Spleen (tissue), 11 donors: ENCODE data around the gene RNASET2. TPM values are rescaled to one million over a fixed set of nuclear protein-coding genes. Genes with fewer than 3 reads are reported as not detected.

ENCODE experiments used
- DNase-seq: peaks from one replicate; pipeline ENCODE4 v3.0.0-alpha.2; 2020
- H3K27ac ChIP-seq, 8 donors: fragments of 200-600 bp; sonication (generic) in 7 of 8; 1 replicate in 4 of 8; 2 replicates in 4 of 8; pipeline versions ENCODE4 v1.5.0 to v1.8.0; 2016 to 2021; ENCODE audit warnings: inconsistent platforms in 4 of 8, mild to moderate bottlenecking in 4 of 8, moderate library complexity in 1 of 8
- H3K27me3 ChIP-seq, 7 donors: fragments of 200-600 bp; sonication (generic) in 6 of 7; replicated peaks in 1 of 7; 1 replicate in 4 of 7; 2 replicates in 3 of 7; pipeline versions ENCODE4 v1.5.0 to v1.8.0; 2016 to 2021; ENCODE audit warnings: inconsistent platforms in 3 of 7, mild to moderate bottlenecking in 1 of 7
- H3K36me3 ChIP-seq, 6 donors: fragments of 200-600 bp; sonication (generic) in 5 of 6; 1 replicate in 4 of 6; 2 replicates in 2 of 6; pipeline versions ENCODE4 v1.5.0 to v1.8.0; 2016 to 2021; ENCODE audit warnings: inconsistent platforms in 2 of 6
- H3K4me1 ChIP-seq, 6 donors: fragments of 200-600 bp; sonication (generic) in 5 of 6; 1 replicate in 3 of 6; 2 replicates in 3 of 6; pipeline versions ENCODE4 v1.5.0 to v1.8.0; 2016 to 2021; ENCODE audit warnings: inconsistent platforms in 3 of 6
- H3K4me3 ChIP-seq, 8 donors: fragments of 200-600 bp; sonication (generic) in 7 of 8; 1 replicate in 4 of 8; 2 replicates in 4 of 8; pipeline versions ENCODE4 v1.5.0 to v1.8.0; 2016 to 2021; ENCODE audit warnings: inconsistent platforms in 4 of 8, mild to moderate bottlenecking in 4 of 8, moderate library complexity in 2 of 8
- H3K9me3 ChIP-seq, 8 donors: fragments of 200-600 bp; sonication (generic) in 7 of 8; 1 replicate in 4 of 8; 2 replicates in 4 of 8; pipeline versions ENCODE4 v1.5.0 to v1.8.0; 2016 to 2021; ENCODE audit warnings: inconsistent platforms in 4 of 8
- POLR2A ChIP-seq, 3 donors: fragments of 450-650 bp; IDR thresholded peaks; one replicate each; pipeline ENCODE4 v1.5.1; 2017; ENCODE audit warnings: antibody characterized with exemption in 3 of 3, mild to moderate bottlenecking in 1 of 3
- POLR2AphosphoS5 ChIP-seq, 3 donors: sonication (generic); formaldehyde crosslinking; IDR thresholded peaks; one replicate each; pipeline ENCODE4 v1.5.1; 2017; ENCODE audit warnings: antibody characterized with exemption in 3 of 3
- WGBS, 5 donors: extraction: QIAGEN DNeasy Blood & Tissue Kit in 3 of 5; methylation state at CpG; one replicate each; pipeline versions ENCODE4 v1.1.5 to v1.1.7; 2013 to 2018; 5-methylcytosine and 5-hydroxymethylcytosine counted together
- intact Hi-C: fragments of 100-400 bp; cut with DNase I; formaldehyde crosslinking; loops from one replicate; pipeline ENCODE4 v1.15.0; 2023; ENCODE audit warnings: low total_unique reads
- polyA plus RNA-seq, 3 donors: library from polyadenylated mRNA; stranded (reverse); fragments of 200-250 nt; gene quantifications; one replicate each; pipeline ENCODE4 v1.2.1, GENCODE V29; 2013
- total RNA-seq, 7 donors: library from RNA; depleted of rRNA in 3 of 7; stranded (reverse); fragments of >200 nt in 3 of 7; fragmentation: NEBNext Ultra II Directional in 4 of 7; extraction: Animal tissue kit (Norgen Biotek cat#: 25700) in 4 of 7; gene quantifications; one replicate each; pipeline versions ENCODE4 v1.1.0 to v1.2.1, GENCODE V29; 2016 to 2021
- TF ChIP-seq, protein P1 (sequence below), 11 experiments: fragments of 200-600 bp in 7 of 11; fragments of 450-650 bp in 4 of 11; sonication (generic) in 4 of 11; IDR thresholded peaks in 8 of 11; conservative IDR thresholded peaks in 3 of 11; 1 replicate in 7 of 11; 2 replicates in 4 of 11; pipeline versions ENCODE4 v1.4.0 to v1.8.0; 2016 to 2021; ENCODE audit warnings: antibody characterized with exemption in 11 of 11, inconsistent platforms in 4 of 11, mild to moderate bottlenecking in 1 of 11
- donor health status: healthy with polysubstance abuse.
- donor health status: DM: no; HTN: no; CAD: no; lungs with moderate emphysema.
- donor health status: DM: no; HTN: no; CAD: no.
- donor health status: Bipolar disorder and iron deficiency.
- donor health status: healthy.
- donor health status: DM: no; HTN: no; CAD: no.
- donor health status: DM: yes; HTN: yes; CAD: no.

Gene RNASET2
- total and polyA plus RNA-seq, 10 donors = 242 to 676 (median 362) TPM

DNA sequence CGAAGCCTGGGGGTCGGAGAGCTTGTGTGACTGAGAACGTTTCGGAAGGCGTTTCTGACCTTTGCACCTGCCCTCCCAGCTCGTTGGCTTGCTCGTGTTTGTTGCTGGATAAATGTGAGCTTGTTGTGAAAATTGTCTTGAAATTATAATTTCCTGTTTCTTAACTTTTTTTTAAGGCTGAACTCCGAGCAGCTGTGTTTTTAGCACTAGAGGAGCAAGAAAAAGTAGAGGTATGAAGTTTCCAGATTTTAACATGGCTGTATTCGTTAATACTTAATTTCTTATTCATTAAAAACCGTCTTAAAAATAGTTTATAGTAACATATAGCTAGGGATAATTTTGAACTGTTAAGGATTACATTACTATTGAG is 43.5 kb upstream of the RNASET2 start:
- no peak for DNase-seq
- 4 to 5% (median 4%) methylated on average over 10 of the region's 10 CpGs for WGBS, 5 donors
- Histone ChIP-seq H3K4me1 (peaks cover 15 to 54% (median 30%) of the 10 kb centered on the region in 6 donors), H3K36me3 (peaks cover 0 to 26% (median 0%) of the 10 kb centered on the region in 6 donors), H3K27me3 (no peaks in the 10 kb centered on the region), H3K4me3 (peak overlapping the region; percentile 80 to 100 (median 96)), H3K9me3 (no peaks in the 10 kb centered on the region), H3K27ac (peak overlapping the region in 7 of 8 donors; percentile 77 to 91 (median 86))
- intact Hi-C loops = loop anchor here (5.0 kb wide), 1 partner anchor 142 kb away; no protein-coding TSS in a partner anchor
- no peak for TF ChIP-seq POLR2A (IDR thresholded peaks at IDR 0.05)
- TF ChIP-seq POLR2AphosphoS5 (IDR thresholded peaks at IDR 0.05) = no peak
- TF ChIP-seq, protein P1, sequence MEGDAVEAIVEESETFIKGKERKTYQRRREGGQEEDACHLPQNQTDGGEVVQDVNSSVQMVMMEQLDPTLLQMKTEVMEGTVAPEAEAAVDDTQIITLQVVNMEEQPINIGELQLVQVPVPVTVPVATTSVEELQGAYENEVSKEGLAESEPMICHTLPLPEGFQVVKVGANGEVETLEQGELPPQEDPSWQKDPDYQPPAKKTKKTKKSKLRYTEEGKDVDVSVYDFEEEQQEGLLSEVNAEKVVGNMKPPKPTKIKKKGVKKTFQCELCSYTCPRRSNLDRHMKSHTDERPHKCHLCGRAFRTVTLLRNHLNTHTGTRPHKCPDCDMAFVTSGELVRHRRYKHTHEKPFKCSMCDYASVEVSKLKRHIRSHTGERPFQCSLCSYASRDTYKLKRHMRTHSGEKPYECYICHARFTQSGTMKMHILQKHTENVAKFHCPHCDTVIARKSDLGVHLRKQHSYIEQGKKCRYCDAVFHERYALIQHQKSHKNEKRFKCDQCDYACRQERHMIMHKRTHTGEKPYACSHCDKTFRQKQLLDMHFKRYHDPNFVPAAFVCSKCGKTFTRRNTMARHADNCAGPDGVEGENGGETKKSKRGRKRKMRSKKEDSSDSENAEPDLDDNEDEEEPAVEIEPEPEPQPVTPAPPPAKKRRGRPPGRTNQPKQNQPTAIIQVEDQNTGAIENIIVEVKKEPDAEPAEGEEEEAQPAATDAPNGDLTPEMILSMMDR (IDR thresholded peaks at IDR 0.05 in 8 of 11, conservative IDR thresholded peaks at IDR 0.05 in 3 of 11) = no peak

DNA sequence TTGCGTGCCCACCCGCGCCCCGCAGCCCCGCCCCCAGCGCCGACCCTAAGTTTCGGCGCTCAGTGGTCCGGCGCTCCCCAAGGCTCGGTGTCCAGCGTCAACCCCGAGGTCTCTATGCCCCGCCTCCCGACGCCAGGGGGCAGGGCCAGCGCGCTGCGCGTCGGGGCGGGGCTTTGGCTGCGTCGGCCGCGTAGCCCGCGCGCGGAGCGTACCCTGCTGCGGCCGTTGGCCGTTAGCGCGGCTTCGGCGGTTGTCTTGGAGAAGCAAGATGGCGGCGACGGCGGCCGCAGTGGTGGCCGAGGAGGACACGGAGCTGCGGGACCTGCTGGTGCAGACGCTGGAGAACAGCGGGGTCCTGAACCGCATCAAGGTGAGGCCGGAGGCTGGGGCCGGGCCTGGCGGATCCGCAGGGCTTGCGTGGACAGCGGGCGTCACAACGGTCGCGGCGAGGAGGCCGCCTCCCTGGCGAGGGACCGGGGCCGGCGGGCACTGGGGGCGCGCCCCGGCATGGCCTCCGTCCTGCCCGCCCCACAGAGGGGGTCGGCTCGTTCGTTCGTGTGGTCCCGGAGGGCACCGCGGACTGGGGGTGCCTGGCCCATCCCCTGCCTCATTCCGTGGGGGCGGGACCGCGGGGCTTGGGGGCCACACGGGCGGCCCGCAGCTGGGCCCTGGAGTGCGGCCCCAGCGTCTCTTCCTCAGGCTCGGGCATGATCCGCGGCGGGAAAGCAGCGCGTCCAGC is 43.0 kb upstream of the RNASET2 start, which contains the start of gene CEP43:
CEP43 (plus strand) TSS at position 253 of the 739 bp plus-strand sequence; CDS start at position 269, 16 bp downstream.
- H3K9me3 ChIP-seq = no peaks in the 10 kb centered on the region
- H3K4me3 ChIP-seq = peak within 1 kb of the TSS; percentile 80 to 100 (median 96)
- peak; percentile 99 for DNase-seq
- H3K27me3 ChIP-seq = no peaks in the 10 kb centered on the region
- intact Hi-C loops = loop anchor here (5.0 kb wide), 1 partner anchor 143 kb away; no protein-coding TSS in a partner anchor
- peak within 1 kb of the TSS; percentile 73 to 91 (median 84) for H3K27ac ChIP-seq
- 0 to 1% (median 0%) methylated on average over 37 to 93 of the region's 93 CpGs for WGBS, 5 donors
- peaks cover 15 to 54% (median 30%) of the 10 kb centered on the region in 6 donors for H3K4me1 ChIP-seq
- peaks cover 0 to 20% (median 0%) of the 10 kb centered on the region in 6 donors for H3K36me3 ChIP-seq
- TF ChIP-seq, protein P1 (IDR thresholded peaks at IDR 0.05 in 8 of 11, conservative IDR thresholded peaks at IDR 0.05 in 3 of 11) = peak in 9 of 11 experiments; percentile 15 to 67 (median 47)
- TF ChIP-seq POLR2A (IDR thresholded peaks at IDR 0.05) (no peak), POLR2AphosphoS5 (IDR thresholded peaks at IDR 0.05) (peak; percentile 76 to 86 (median 81))

DNA sequence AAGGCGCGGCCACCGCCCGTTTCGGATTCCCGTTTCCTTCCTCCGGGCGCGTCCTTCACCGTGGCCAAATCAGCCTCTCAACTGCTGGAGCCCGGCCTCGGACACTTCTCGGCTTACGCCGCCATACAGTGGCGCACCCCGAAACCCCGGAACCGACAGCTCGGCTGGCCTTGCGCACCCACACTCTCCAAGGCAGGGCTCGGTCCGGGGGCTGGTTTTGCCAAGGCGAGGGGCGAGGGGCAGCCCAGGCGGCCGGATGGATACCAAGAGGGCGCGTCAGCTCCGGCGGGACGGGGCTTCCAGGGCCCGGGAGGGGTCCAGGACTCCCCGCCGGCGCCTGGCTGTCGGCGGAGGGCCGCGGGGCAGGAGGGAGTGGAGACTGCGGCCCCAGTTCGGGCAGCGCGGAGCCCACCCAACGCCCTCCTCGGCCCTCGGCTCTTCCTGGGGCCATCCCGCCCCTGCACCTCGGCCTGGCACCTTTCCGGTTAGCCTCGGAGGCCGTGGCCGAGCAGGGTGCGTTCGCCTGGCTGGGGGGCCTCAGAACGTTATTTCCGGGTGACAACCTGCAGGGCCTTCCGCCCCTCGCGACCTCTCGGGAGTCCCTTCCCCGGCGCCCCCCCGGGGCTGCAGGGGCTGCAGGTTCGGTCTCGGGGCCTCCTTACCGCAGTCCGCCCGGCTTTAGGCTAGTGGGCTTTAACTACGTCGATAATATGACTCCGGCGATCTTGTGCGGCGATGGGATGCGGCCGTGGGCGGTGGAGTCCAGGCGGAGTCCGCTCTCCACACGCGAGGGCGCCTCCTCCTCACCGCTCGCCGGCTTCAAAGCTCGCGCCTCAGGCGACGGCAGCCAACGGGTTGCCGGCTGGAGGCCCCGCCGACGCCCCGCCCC is 42.1 kb upstream of the RNASET2 start:
- no peaks in the 10 kb centered on the region for H3K9me3 ChIP-seq
- H3K27me3 ChIP-seq = no peaks in the 10 kb centered on the region
- H3K27ac ChIP-seq = peak overlapping the region; percentile 73 to 91 (median 84)
- peaks cover 15 to 54% (median 30%) of the 10 kb centered on the region in 6 donors for H3K4me1 ChIP-seq
- TF ChIP-seq POLR2AphosphoS5 (IDR thresholded peaks at IDR 0.05) (peak in 1 of 3 donors; percentile 43), POLR2A (IDR thresholded peaks at IDR 0.05) (no peak)
- DNase-seq = peak; percentile 91
- peaks cover 0 to 12% (median 0%) of the 10 kb centered on the region in 6 donors for H3K36me3 ChIP-seq
- intact Hi-C loops = loop anchor here (5.0 kb wide), 1 partner anchor 144 kb away; no protein-coding TSS in a partner anchor
- 0% methylated on average over 13 to 96 of the region's 96 CpGs for WGBS, 5 donors
- H3K4me3 ChIP-seq = peak overlapping the region; percentile 80 to 100 (median 96)

DNA sequence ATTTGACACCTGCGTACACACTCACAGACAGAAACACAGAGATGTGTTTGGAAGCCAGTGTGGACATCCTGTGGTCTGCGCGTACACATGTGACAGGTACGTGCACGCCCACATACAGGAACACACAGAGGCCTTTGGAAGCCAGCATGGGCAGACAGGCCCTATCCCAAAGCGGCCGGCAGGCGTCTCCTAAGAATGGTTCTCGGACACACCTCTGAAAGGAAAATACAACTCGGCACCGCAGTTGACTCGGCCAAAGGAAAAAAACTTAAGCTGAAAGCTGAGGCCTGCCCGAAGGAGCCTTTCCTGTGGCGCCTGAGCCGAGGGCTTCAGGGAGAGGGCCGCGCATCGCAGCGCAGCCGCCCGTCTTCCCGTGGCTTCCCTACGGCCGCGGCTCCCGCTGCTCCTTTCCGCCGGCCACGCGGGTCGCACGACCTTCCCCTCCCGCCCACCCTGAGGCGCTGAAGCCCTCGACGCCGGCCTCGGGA is 41.5 kb upstream of the RNASET2 start:
- Histone ChIP-seq H3K27ac (peak overlapping the region in 7 of 8 donors; percentile 73 to 91 (median 86)), H3K4me3 (peak overlapping the region; percentile 80 to 100 (median 96)), H3K27me3 (no peaks in the 10 kb centered on the region), H3K36me3 (peaks cover 0 to 12% (median 0%) of the 10 kb centered on the region in 6 donors), H3K9me3 (no peaks in the 10 kb centered on the region), H3K4me1 (peaks cover 15 to 54% (median 30%) of the 10 kb centered on the region in 6 donors)
- DNase-seq = peak; percentile 89
- 1 to 4% (median 4%) methylated on average over 36 to 38 of the region's 38 CpGs for WGBS, 5 donors
- intact Hi-C loops = loop anchor here (5.0 kb wide), 1 partner anchor 144 kb away; no protein-coding TSS in a partner anchor
- TF ChIP-seq POLR2A (IDR thresholded peaks at IDR 0.05) = no peak
- TF ChIP-seq POLR2AphosphoS5 (IDR thresholded peaks at IDR 0.05) = peak in 1 of 3 donors; percentile 51
- TF ChIP-seq, protein P1 (IDR thresholded peaks at IDR 0.05 in 8 of 11, conservative IDR thresholded peaks at IDR 0.05 in 3 of 11) = peak in 8 of 11 experiments; percentile 15 to 61 (median 41)
